ENCODE data around the gene CACNA2D3.

DNA sequence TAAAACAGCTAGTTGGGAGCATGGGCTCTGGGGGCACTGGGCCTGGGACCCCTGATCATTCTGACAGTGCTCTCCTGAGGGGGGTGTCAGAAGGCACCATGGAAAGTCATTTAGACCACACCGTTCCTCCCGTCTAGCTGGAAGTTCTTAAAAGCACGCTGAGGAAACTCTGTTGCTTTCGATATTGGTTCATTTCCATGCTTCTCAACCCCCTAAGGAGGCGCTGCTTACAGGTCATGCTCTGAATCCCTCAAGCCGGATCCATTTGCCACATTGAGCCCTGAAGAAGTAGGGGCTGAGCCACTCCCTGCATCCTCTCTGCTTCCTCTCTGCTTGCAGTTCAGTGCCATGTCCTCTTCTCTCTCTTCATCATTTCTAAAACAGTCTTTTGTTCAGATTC is 187.2 kb downstream of the CACNA2D3 start:
- no peak for TF ChIP-seq EZH2 (IDR thresholded peaks at IDR 0.05; ENCODE audit: borderline replicate concordance)
- TF ChIP-seq, protein P1, sequence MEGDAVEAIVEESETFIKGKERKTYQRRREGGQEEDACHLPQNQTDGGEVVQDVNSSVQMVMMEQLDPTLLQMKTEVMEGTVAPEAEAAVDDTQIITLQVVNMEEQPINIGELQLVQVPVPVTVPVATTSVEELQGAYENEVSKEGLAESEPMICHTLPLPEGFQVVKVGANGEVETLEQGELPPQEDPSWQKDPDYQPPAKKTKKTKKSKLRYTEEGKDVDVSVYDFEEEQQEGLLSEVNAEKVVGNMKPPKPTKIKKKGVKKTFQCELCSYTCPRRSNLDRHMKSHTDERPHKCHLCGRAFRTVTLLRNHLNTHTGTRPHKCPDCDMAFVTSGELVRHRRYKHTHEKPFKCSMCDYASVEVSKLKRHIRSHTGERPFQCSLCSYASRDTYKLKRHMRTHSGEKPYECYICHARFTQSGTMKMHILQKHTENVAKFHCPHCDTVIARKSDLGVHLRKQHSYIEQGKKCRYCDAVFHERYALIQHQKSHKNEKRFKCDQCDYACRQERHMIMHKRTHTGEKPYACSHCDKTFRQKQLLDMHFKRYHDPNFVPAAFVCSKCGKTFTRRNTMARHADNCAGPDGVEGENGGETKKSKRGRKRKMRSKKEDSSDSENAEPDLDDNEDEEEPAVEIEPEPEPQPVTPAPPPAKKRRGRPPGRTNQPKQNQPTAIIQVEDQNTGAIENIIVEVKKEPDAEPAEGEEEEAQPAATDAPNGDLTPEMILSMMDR (IDR thresholded peaks at IDR 0.05; ENCODE audit: poor library complexity), result no peak

All from hepatocyte (in vitro differentiated cells).